OCI-LY7 (cell line): ENCODE measurements around the gene NCKIPSD. TPM values are rescaled to one million over a fixed set of nuclear protein-coding genes. Genes with fewer than 3 reads are reported as not detected.

ENCODE experiments used
- BruUV-seq: library from RNA; stranded (reverse); fragments of 400-500 nt; replicated peaks from 2 replicates; lab custom pipeline; 2021; lab: Mats Ljungman, UMichigan
- CTCF ChIA-PET: fragments of 300-600 bp; sonication (Branson Sonifier 250); formaldehyde crosslinking; loops from one replicate; lab custom pipeline; 2022; ENCODE audit warnings: antibody characterized with exemption; ENCODE audit not compliant: unreplicated experiment; lab: Charles Lee
- POLR2A ChIA-PET: fragments of 300-600 bp; sonication (Branson Sonifier 250); formaldehyde crosslinking; loops from one replicate; lab custom pipeline; 2022; ENCODE audit warnings: antibody characterized with exemption; lab: Charles Lee
- DNase-seq: peaks from one replicate; pipeline ENCODE4 v3.0.0-alpha.2; 2015; ENCODE audit warnings: low spot score
- H2AFZ ChIP-seq: fragments of 200-600 bp; sonication (generic), shearing (Covaris generic); 2 replicates; pipeline ENCODE4 v1.6.1; 2014; ENCODE audit warnings: mild to moderate bottlenecking, antibody characterized with exemption, low read length, moderate library complexity
- H3K27ac ChIP-seq: fragments of 200-600 bp; sonication (generic); 2 replicates; pipeline ENCODE4 v1.5.1; 2014; ENCODE audit warnings: mixed run types, low read depth, mild to moderate bottlenecking, moderate library complexity, low read length, inconsistent platforms; ENCODE audit not compliant: poor library complexity, severe bottlenecking
- H3K36me3 ChIP-seq: fragments of 200-600 bp; sonication (generic); 2 replicates; pipeline ENCODE4 v1.6.1; 2014; ENCODE audit warnings: mild to moderate bottlenecking, antibody characterized with exemption, low read length, moderate library complexity, mixed read lengths; ENCODE audit not compliant: insufficient read depth
- H3K4me1 ChIP-seq: fragments of 200-600 bp; sonication (generic); 2 replicates; pipeline ENCODE4 v1.5.1; 2014; ENCODE audit warnings: mild to moderate bottlenecking, low read length; ENCODE audit not compliant: insufficient read depth, poor library complexity, severe bottlenecking
- H3K4me2 ChIP-seq: fragments of 200-600 bp; sonication (generic); 2 replicates; pipeline ENCODE4 v1.6.1; 2014; ENCODE audit warnings: mild to moderate bottlenecking, low read length
- H3K4me3 ChIP-seq: fragments of 200-600 bp; sonication (generic); 2 replicates; pipeline ENCODE4 v1.5.1; 2014; ENCODE audit warnings: mild to moderate bottlenecking, low read depth, low read length; ENCODE audit not compliant: poor library complexity, severe bottlenecking
- H3K79me2 ChIP-seq: fragments of 200-600 bp; sonication (generic); 2 replicates; pipeline ENCODE4 v1.6.1; 2016; ENCODE audit warnings: low read depth, mild to moderate bottlenecking, low read length, moderate library complexity, mixed read lengths; ENCODE audit not compliant: insufficient read depth
- H3K9me2 ChIP-seq: fragments of 200-600 bp; sonication (generic); 2 replicates; pipeline ENCODE4 v1.6.1; 2016; ENCODE audit warnings: mild to moderate bottlenecking, low read length, mixed read lengths; ENCODE audit not compliant: insufficient read depth
- H3K9me3 ChIP-seq: fragments of 200-600 bp; sonication (generic); 2 replicates; pipeline ENCODE4 v1.6.1; 2014; ENCODE audit warnings: mild to moderate bottlenecking, mixed run types, low read length, mixed read lengths
- H4K20me1 ChIP-seq: fragments of 200-600 bp; sonication (generic); 2 replicates; pipeline ENCODE4 v1.6.1; 2014; ENCODE audit warnings: mild to moderate bottlenecking, antibody characterized with exemption, low read length, moderate library complexity, mixed read lengths; ENCODE audit not compliant: insufficient read depth
- EZH2phosphoT487 ChIP-seq: fragments of 200-600 bp; sonication (generic); IDR thresholded peaks from 2 replicates; pipeline ENCODE4 v1.6.1; 2018; ENCODE audit warnings: low read depth, borderline replicate concordance, mild to moderate bottlenecking, mixed run types, antibody characterized with exemption, low read length, moderate library complexity, mixed read lengths
- intact Hi-C: fragments of 100-400 bp; cut with micrococcal nuclease; formaldehyde crosslinking; loops from one replicate; pipeline ENCODE4 v1.10.0; 2022; ENCODE audit not compliant: unreplicated experiment
- total RNA-seq, 2 experiments: library from RNA; depleted of rRNA in 1 of 2; stranded (reverse); fragments of >200 nt in 1 of 2; shearing (Covaris generic) in 1 of 2; gene quantifications; 2 replicates each; pipeline ENCODE4 v1.2.3, GENCODE V29; 2014 to 2022
- TF ChIP-seq, protein P1 (sequence below): fragments of 200-600 bp; sonication (generic); conservative IDR thresholded peaks from 2 replicates; pipeline ENCODE4 v1.5.1; 2014; ENCODE audit warnings: mild to moderate bottlenecking, antibody characterized with exemption, low read length, moderate library complexity, mixed read lengths

NCKIPSD gene
- total RNA-seq, 2 experiments from 2014 or later, result 34.8 to 39.9 TPM

DNA sequence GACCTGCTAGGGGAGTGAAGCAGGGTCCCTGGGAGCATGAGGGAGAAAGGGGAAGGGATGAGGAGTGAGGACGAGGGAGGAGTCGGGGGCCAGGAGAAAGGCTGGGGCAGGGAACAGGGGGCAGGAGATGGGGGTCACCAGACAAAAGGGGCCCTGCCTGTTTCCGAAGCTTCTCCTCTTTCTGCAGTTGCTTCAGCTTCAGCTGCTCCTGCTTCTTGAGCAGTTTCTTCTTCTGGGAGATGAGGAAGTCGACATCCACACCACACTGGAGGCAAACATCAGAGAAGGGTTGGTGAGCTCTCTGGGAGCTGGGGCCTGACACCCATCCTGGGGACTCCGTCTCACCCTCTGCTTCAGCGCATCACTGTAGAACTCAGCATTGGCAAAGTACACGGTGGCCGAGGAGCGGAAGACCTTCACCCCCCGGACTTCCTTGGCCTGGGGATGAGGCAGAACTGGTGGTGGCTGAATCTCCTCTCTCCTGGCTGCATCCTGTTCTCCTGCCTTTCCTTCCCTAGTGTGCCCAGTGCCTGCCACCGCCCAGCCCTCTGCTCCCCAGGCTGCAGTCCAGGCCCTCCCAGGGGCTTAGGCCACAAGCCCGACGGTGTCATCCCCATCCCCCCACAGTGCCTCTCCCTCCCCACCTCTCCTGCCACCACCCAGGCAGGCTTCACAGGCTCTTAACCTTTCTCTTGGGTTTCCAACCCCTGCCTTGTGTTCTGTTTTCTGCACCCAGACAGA is 57.3 kb downstream of the NCKIPSD start:
- no peaks in the 10 kb centered on the region for H3K9me3 ChIP-seq

DNA sequence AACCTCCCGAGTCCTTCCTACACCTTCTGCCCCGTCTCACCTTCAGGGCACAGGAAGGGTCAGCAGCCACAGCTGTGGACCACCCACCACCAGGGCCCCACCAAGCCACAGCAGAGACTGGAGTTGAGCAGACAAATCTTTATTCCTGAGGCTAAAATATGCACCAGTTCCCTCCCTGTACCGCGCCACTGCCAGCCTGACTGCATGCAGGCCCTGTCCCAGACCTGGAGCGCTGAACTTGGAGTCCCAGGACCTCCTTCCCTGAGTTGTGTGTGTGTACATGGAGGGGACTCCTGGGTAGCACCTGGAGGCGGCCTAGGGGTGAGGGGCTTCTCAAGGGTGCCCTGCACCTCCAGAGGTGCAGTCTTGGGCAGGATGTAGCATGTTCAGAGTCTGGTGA is 60.1 kb downstream of the NCKIPSD start:
- Histone ChIP-seq H4K20me1 (no peaks in the 10 kb centered on the region), H2AFZ (no peak overlapping the region), H3K9me2 (no peaks in the 10 kb centered on the region), H3K9me3 (no peaks in the 10 kb centered on the region), H3K27ac (no peak overlapping the region), H3K4me1 (peaks cover 9% of the 10 kb centered on the region), H3K36me3 (peaks cover 11% of the 10 kb centered on the region; the same call in 1 of the 2 replicates), H3K79me2 (no peaks in the 10 kb centered on the region), H3K4me2 (no peak overlapping the region), H3K4me3 (no peak overlapping the region)
- ChIA-PET CTCF (no interaction called here), POLR2A (interaction anchor here (0.9 kb wide), 1 partner anchor 10 kb away, joined by 3 read pairs; no protein-coding TSS in a partner anchor)
- no peak for TF ChIP-seq EZH2phosphoT487
- TF ChIP-seq, protein P1, sequence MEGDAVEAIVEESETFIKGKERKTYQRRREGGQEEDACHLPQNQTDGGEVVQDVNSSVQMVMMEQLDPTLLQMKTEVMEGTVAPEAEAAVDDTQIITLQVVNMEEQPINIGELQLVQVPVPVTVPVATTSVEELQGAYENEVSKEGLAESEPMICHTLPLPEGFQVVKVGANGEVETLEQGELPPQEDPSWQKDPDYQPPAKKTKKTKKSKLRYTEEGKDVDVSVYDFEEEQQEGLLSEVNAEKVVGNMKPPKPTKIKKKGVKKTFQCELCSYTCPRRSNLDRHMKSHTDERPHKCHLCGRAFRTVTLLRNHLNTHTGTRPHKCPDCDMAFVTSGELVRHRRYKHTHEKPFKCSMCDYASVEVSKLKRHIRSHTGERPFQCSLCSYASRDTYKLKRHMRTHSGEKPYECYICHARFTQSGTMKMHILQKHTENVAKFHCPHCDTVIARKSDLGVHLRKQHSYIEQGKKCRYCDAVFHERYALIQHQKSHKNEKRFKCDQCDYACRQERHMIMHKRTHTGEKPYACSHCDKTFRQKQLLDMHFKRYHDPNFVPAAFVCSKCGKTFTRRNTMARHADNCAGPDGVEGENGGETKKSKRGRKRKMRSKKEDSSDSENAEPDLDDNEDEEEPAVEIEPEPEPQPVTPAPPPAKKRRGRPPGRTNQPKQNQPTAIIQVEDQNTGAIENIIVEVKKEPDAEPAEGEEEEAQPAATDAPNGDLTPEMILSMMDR, result no peak
- no peak for DNase-seq
- no TSS peak for BruUV-seq
- intact Hi-C loops, result no loop called here

More for the DNA sequence above, 57.3 kb downstream of the NCKIPSD start:
- Histone ChIP-seq H3K27ac (no peak overlapping the region), H3K4me1 (peaks cover 9% of the 10 kb centered on the region), H4K20me1 (no peaks in the 10 kb centered on the region), H3K36me3 (peaks cover 11% of the 10 kb centered on the region; the same call in 1 of the 2 replicates), H3K9me2 (no peaks in the 10 kb centered on the region), H3K79me2 (no peaks in the 10 kb centered on the region), H2AFZ (no peak overlapping the region), H3K4me3 (no peak overlapping the region), H3K4me2 (no peak overlapping the region)
- CTCF ChIA-PET, result no interaction called here
- POLR2A ChIA-PET, result no interaction called here
- no peak for DNase-seq
- TF ChIP-seq, protein P1, result no peak
- TF ChIP-seq EZH2phosphoT487, result no peak
- intact Hi-C loops, result no loop called here
- no TSS peak for BruUV-seq

DNA sequence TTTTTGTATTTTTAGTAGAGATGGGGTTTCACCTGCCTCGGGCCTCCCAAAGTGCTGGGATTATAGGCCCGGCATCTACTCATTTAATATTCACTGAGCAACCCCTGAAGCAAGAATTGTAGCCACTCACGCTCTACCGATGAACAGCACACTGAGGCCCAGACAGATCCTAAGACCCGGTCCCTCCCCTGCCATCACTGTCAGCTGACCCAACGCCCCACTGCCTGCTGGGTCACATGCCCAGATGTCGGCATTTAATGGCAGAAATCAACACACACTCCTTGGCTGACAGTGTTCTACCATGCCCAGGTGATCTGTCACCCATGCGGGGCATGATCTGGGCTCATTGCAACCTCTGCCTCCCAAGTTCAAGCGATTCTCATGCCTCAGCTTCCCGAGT is 60.9 kb downstream of the NCKIPSD start:
- TF ChIP-seq, protein P1, result no peak
- TF ChIP-seq EZH2phosphoT487, result no peak
- BruUV-seq, result no TSS peak
- no peak for DNase-seq
- intact Hi-C loops, result no loop called here
- Histone ChIP-seq H3K9me3 (no peaks in the 10 kb centered on the region), H4K20me1 (no peaks in the 10 kb centered on the region), H3K79me2 (no peaks in the 10 kb centered on the region), H3K27ac (no peak overlapping the region), H2AFZ (no peak overlapping the region), H3K4me2 (no peak overlapping the region), H3K9me2 (no peaks in the 10 kb centered on the region), H3K4me3 (no peak overlapping the region), H3K4me1 (peaks cover 9% of the 10 kb centered on the region), H3K36me3 (peaks cover 11% of the 10 kb centered on the region; the same call in 1 of the 2 replicates)
- ChIA-PET POLR2A (interaction anchor here (0.9 kb wide), 1 partner anchor 11 kb away, joined by 3 read pairs; no protein-coding TSS in a partner anchor), CTCF (no interaction called here)
